Measurements from ENCODE around the gene GSK3B.

- no peak for TF ChIP-seq CTCF (conservative IDR thresholded peaks at IDR 0.05 in 1 of 2, IDR thresholded peaks at IDR 0.05 in 1 of 2; ENCODE audit: extremely low read depth in 1 of 2, insufficient read depth in 1 of 2, low read depth in 1 of 2, low read length in 2 of 2)
- no peak for TF ChIP-seq EZH2 (IDR thresholded peaks at IDR 0.05; ENCODE audit: borderline replicate concordance, low read length)
These were observed 76.6 kb downstream of the GSK3B start for GRCh38 chr3:120017692-120018091.

Measured in mammary epithelial cell (primary cell).